HCT116 (cell line): Measurements from ENCODE around the gene DYNC2I2.

ENCODE experiments used
- CTCF ChIP-seq, 3 experiments: fragments of 200-600 bp in 1 of 3; sonication (generic) in 1 of 3; IDR thresholded peaks in 2 of 3; conservative IDR thresholded peaks in 1 of 3; 2 replicates each; pipeline ENCODE4 v1.5.1; 2012 to 2017; ENCODE audit warnings: low read depth in 2 of 3, low read length in 2 of 3, antibody characterized with exemption in 1 of 3, borderline replicate concordance in 1 of 3, control low read depth in 1 of 3, mild to moderate bottlenecking in 1 of 3, mixed read lengths in 1 of 3, mixed run types in 1 of 3, moderate library complexity in 1 of 3; ENCODE audit not compliant: insufficient read depth in 1 of 3
- JUND ChIP-seq: IDR thresholded peaks from 2 replicates; pipeline ENCODE4 v1.6.1; 2012

DNA sequence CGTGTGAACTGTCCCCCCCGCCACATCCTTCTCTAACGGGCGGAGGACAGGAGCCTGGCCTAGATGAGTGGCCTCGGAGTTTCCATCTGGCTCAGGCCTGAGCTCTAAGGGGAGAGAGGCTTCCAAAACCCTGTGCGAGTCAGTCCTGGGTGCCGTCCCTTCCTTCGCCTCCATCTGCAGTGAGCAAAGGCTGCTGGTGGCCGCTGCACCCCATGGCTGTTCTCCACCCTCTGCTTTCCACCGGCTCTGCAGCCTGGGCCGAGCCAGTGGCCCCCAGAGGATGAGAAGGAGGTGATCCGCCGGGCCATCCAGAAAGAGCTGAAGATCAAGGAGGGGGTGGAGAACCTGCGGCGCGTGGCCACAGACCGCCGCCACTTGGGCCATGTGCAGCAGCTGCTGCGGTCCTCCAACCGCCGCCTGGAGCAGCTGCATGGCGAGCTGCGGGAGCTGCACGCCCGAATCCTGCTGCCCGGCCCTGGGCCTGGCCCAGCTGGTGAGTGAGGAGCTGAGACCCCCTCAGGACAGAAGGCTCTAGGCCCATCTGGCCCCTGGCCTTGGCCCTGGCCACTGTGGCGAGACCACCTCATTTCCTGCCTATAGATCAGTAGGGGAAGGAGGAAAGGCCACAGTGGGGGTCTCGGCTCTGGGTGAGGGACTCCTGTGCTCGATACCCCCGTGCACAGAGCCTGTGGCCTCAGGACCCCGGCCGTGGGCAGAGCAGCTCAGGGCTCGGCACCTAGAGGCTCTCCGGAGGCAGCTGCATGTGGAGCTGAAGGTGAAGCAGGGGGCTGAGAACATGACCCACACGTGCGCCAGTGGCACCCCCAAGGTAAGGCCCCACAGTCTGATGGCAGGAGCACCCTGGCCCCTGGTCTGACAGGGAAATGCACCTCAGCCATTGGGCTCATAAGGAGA is 48.7 kb upstream of the DYNC2I2 start:
- TF ChIP-seq JUND (no peak), CTCF (IDR thresholded peaks at IDR 0.05 in 2 of 3, conservative IDR thresholded peaks at IDR 0.05 in 1 of 3; ENCODE audit: borderline replicate concordance in 1 of 3, insufficient read depth in 1 of 3, low read depth in 2 of 3, low read length in 2 of 3) (no peak)
